GM12874 (cell line): Measurements from ENCODE around the gene LURAP1L.

Experiments used
- TF ChIP-seq, protein P1 (sequence below): IDR thresholded peaks from 2 replicates; pipeline ENCODE4 v1.5.1; 2011; ENCODE audit warnings: low read depth, mild to moderate bottlenecking, control low read depth, low read length, moderate library complexity; ENCODE audit not compliant: insufficient read depth

The LURAP1L gene

DNA sequence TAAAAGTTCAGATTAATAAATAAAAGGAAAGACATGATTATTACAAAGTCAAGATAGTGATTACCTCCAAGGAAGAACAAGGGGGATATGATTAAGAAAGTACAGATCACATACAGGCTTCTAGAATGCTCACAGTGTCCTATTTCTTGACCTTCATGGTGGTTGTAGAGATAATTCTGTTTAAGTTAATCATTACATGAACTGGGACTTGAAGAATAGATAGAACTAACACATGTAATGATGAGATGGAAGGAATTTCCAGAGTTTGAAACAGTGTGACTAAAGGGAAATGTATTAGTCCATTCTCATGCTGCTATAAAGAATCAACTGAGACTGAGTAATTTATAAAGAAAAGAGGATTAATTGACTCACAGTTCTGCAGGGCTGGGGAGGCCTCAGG is 72.7 kb downstream of the LURAP1L start:
- TF ChIP-seq, protein P1, sequence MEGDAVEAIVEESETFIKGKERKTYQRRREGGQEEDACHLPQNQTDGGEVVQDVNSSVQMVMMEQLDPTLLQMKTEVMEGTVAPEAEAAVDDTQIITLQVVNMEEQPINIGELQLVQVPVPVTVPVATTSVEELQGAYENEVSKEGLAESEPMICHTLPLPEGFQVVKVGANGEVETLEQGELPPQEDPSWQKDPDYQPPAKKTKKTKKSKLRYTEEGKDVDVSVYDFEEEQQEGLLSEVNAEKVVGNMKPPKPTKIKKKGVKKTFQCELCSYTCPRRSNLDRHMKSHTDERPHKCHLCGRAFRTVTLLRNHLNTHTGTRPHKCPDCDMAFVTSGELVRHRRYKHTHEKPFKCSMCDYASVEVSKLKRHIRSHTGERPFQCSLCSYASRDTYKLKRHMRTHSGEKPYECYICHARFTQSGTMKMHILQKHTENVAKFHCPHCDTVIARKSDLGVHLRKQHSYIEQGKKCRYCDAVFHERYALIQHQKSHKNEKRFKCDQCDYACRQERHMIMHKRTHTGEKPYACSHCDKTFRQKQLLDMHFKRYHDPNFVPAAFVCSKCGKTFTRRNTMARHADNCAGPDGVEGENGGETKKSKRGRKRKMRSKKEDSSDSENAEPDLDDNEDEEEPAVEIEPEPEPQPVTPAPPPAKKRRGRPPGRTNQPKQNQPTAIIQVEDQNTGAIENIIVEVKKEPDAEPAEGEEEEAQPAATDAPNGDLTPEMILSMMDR: no peak

DNA sequence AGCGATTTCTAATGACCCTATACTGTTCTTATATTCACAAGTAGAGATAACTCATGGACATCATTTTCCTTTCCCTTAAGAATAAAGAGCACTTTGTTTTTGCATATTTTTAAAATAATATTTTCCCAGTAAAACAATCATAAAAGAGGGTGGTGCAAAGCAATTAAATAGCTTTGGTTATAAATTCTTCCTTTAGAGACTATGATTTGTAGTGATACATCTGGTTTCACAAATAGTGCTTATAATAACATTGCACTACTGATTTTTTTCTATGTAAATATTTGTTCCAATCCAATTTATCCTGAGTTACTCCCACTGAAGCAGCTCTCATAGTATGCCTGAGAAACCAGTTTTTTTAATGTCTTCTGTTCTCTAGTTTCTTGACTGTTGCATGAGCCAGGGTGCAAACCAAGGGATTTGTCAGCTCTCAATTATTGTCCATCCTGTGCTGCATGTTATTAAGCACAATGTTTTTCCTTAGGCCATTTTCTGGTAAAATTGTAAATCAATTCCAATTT is 74.7 kb downstream of the LURAP1L start:
- TF ChIP-seq, protein P1: no peak

DNA sequence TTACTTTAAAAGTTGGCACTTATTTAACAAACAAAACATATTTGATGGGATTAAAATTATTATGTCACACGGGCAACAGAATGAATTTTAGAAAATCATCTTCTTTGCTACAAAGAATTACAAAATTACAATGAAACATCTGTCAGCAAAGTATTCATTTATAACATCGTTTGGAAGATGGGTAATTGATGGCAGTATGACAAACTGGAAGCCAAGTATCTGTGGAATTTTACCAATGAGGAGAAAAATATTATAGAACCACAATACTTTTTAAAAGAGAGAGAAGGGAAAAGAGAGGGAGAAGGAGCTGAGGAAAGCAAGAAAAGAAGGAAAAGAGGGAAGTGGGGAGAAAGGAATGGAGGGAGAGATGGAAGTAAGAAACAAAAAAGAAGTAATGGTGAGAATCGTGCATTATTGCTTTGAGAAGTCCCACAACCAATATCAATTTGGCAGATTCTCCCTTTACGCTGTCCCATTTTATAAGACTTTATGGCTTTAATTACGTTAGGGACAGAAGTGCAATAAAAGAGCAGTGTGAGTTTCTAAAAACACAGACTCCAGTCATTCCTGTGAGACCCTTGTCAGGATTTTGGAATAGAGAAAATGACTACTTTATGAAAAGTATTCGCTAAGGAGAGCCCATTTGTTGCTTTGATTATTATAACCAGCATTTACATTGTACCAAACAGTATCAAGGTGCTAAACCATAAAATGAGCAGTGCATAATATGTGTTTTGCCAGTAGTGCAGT is 76.7 kb downstream of the LURAP1L start:
- TF ChIP-seq, protein P1: no peak

DNA sequence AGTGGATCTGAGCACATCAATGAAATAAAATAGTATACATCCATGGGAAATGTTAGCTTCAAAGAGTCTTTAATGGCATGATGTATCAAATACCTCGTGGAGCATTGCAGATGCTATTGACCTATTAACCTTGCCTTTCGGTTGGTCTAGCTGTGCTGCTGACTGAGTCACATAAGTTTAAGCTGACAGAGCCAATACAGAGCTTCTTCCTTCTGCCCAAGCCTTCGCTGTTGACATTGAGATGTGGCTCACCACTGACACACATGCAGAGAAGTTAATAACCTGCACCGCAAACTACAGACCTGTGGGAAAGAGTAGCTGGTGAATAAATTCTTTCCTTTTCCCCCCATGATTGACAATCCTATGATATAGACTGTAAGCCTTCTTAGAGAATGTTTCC is 78.2 kb downstream of the LURAP1L start:
- TF ChIP-seq, protein P1: no peak

DNA sequence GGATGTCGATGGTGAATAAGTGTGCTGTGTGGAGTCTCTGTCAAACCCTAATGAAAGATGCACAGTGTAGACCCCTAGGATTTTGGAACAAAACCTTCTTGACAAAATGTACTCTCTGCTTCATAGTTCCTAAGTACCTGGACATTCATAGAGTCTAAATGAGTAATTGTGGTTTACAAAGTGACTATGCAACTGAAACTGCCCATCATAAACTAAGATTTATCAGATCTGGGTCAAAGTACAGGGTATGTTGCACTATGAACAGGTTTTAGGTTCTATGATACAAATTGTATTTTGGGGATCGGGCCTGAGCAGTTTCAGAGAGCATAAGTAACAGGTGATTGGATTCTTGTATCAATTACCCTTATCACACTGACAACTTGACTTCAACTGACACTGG is 79.4 kb downstream of the LURAP1L start:
- TF ChIP-seq, protein P1: no peak

DNA sequence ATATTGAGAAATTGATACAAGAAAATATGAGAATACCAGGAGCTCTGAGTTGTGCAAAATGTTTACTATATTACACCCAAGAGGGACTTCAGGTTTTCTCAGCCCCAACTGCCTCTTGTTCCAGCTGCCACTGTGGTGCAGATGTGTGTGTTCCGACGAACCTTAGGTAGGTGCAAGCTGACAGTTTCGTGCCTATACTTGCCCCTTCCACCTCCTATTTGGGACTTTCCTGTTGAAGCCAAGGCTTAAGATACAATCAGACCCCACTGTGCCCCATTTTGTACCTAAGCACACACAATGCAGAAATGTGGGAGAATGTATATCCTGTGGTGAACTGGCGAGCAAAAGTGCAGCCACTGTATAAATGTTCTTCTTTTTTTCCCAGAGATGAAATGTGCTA is 80.2 kb downstream of the LURAP1L start:
- TF ChIP-seq, protein P1: no peak

DNA sequence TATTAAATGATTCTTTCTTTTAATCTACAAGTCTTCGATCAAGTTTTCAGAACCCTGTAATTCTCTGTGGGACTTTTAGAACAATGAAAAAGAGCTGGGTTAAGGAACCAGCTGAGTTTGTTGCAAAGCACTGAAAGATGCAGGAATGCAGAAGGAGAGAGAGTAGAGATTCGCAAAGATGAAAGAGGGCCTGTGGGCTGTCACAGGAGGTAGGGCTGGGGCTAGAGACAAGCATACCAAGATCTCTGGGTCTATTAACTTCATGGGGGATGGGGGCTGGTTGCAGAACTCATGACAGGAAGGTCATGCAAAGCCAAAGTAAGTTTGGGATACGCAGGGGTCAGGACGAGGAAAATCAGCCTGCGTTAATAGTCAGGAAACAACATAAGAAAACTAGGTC is 81.8 kb downstream of the LURAP1L start:
- TF ChIP-seq, protein P1: no peak
